Lung microvascular endothelial cell (primary cell): ENCODE results near the gene HINT3. TPM values are rescaled to one million over a fixed set of nuclear protein-coding genes. Genes with fewer than 3 reads are reported as not detected.
"Not testable (repeated sequence)": the region's sequence is repeated elsewhere in the genome, so short reads cannot be mapped to it uniquely, and the experiment has no call there.

Source experiments
- DNase-seq, 2 donors: peaks; one replicate each; pipeline versions ENCODE4 v3.0.0 to v3.0.0-alpha.2; 2010; ENCODE audit warnings: low read depth in 2 of 2
- total RNA-seq: library from RNA; depleted of rRNA; stranded (reverse); fragments of >200 nt; gene quantifications from 2 replicates; pipeline ENCODE4 v1.2.1, GENCODE V29; 2014

HINT3 gene
- total RNA-seq, result 10.7 and 15.5 TPM in 2 replicates

GRCh38 chr6:125956506-125957390 is at the start of gene HINT3:
Gene HINT3 (plus strand): TSS chr6:125956770. CDS start chr6:125956978, 208 bp downstream.
- peak; percentile 98 to 99 for DNase-seq

- DNase-seq, result peak in 1 of 2 donors; percentile 51
Observed at GRCh38 chr6:125910527-125910926, 46.0 kb upstream of the HINT3 start.

- DNase-seq, result not testable (repeated sequence)
Observed at GRCh38 chr6:125911051-125911451, 45.5 kb upstream of the HINT3 start.

- not testable (repeated sequence) for DNase-seq
Observed at GRCh38 chr6:125912430-125912829, 44.1 kb upstream of the HINT3 start.

GRCh38 chr6:125913145-125913544 is 43.4 kb upstream of the HINT3 start:
- no peak for DNase-seq

GRCh38 chr6:125913864-125914351 is 42.7 kb upstream of the HINT3 start:
- DNase-seq, result peak in 1 of 2 donors; percentile 75

GRCh38 chr6:125918230-125918629 is 38.3 kb upstream of the HINT3 start:
- DNase-seq, result no peak

- peak; percentile 87 for DNase-seq
Observed at GRCh38 chr6:125918681-125919566, 37.6 kb upstream of the HINT3 start.

GRCh38 chr6:125919618-125920017 is 37.0 kb upstream of the HINT3 start:
- DNase-seq, result no peak

- no peak for DNase-seq
Observed at GRCh38 chr6:125922322-125922860, 34.2 kb upstream of the HINT3 start.

GRCh38 chr6:125923366-125923877 is 33.1 kb upstream of the HINT3 start:
- peak; percentile 19 to 46 for DNase-seq

GRCh38 chr6:125924169-125924568 is 32.4 kb upstream of the HINT3 start:
- DNase-seq, result no peak

- no peak for DNase-seq
Observed at GRCh38 chr6:125924697-125925358, 31.7 kb upstream of the HINT3 start.

GRCh38 chr6:125926711-125927110 is 29.9 kb upstream of the HINT3 start:
- no peak for DNase-seq

GRCh38 chr6:125927761-125928160 is 28.8 kb upstream of the HINT3 start:
- DNase-seq, result peak in 1 of 2 donors; percentile 65

GRCh38 chr6:125930765-125931418 is 25.7 kb upstream of the HINT3 start:
- DNase-seq, result no peak

- peak in 1 of 2 donors; percentile 50 for DNase-seq
Observed at GRCh38 chr6:125931733-125932450, 24.7 kb upstream of the HINT3 start.

- DNase-seq, result no peak
Observed at GRCh38 chr6:125932451-125932795, 24.1 kb upstream of the HINT3 start.

GRCh38 chr6:125935520-125935919 is 21.1 kb upstream of the HINT3 start:
- not testable (repeated sequence) for DNase-seq

- DNase-seq, result peak in 1 of 2 donors; percentile 45
Observed at GRCh38 chr6:125939026-125939425, 17.5 kb upstream of the HINT3 start.
